Mesothelial cell of epicardium (in vitro differentiated cells): Measurements from ENCODE around the gene FNBP1L. TPM values are rescaled to one million over a fixed set of nuclear protein-coding genes. Genes with fewer than 3 reads are reported as not detected.

Experiments
- DNase-seq, 2 experiments: peaks; one replicate each; pipeline ENCODE4 v3.0.0; 2021; ENCODE audit warnings: low spot score in 2 of 2; ENCODE audit not compliant: unreplicated experiment in 2 of 2
- H3K27ac Mint-ChIP-seq: 2 replicates; pipeline ENCODE4 v1.8.0; 2021; ENCODE audit warnings: mixed read lengths
- H3K27me3 Mint-ChIP-seq: 2 replicates; pipeline ENCODE4 v1.8.0; 2021; ENCODE audit warnings: low read depth, mixed read lengths
- H3K36me3 Mint-ChIP-seq: 2 replicates; pipeline ENCODE4 v1.8.0; 2021; ENCODE audit warnings: mixed read lengths
- H3K4me1 Mint-ChIP-seq: 2 replicates; pipeline ENCODE4 v1.8.0; 2021; ENCODE audit warnings: mixed read lengths
- H3K4me3 Mint-ChIP-seq: 2 replicates; pipeline ENCODE4 v1.8.0; 2021; ENCODE audit warnings: mild to moderate bottlenecking, moderate library complexity, mixed read lengths
- H3K9me3 Mint-ChIP-seq: 2 replicates; pipeline ENCODE4 v1.8.0; 2021; ENCODE audit warnings: mixed read lengths
- total RNA-seq: library from RNA; stranded (reverse); gene quantifications from 3 replicates; pipeline ENCODE4 v1.2.1, GENCODE V29; 2021
- TF ChIP-seq, protein P1 (sequence below): fragments of 200-600 bp; sonication (generic); IDR thresholded peaks from one replicate; pipeline ENCODE4 v1.5.0; 2021; ENCODE audit warnings: antibody characterized with exemption; ENCODE audit not compliant: unreplicated experiment

Gene FNBP1L
- total RNA-seq, 1 donor from 2014 or later = 73.7 TPM

DNA sequence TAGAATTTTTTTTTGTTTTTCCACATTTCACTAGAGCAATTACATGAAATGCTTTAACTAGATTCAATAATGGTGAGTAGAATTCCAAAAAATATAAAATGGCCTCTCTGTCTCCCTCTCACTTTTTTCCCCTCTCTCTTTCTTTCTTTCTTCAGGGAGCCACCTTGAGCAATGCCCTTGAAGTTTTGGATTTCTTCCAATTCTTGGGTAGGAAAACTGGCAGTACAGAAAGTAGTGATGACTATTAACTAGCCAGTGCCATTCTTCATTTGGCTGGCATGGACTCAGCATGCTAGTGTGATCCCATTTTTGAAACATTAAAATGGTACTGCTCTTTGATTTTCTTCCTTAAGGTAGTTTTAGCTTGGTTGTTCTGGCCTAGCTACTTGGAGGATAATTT, 4.5 kb upstream of the FNBP1L start:
- no peaks in the 10 kb centered on the region for H3K9me3 Mint-ChIP-seq
- no peaks in the 10 kb centered on the region for H3K27me3 Mint-ChIP-seq
- H3K4me3 Mint-ChIP-seq = no peak overlapping the region
- no peak overlapping the region for H3K27ac Mint-ChIP-seq
- H3K36me3 Mint-ChIP-seq = no peaks in the 10 kb centered on the region
- H3K4me1 Mint-ChIP-seq = peaks cover 12% of the 10 kb centered on the region
- no peak for DNase-seq
- TF ChIP-seq, protein P1, sequence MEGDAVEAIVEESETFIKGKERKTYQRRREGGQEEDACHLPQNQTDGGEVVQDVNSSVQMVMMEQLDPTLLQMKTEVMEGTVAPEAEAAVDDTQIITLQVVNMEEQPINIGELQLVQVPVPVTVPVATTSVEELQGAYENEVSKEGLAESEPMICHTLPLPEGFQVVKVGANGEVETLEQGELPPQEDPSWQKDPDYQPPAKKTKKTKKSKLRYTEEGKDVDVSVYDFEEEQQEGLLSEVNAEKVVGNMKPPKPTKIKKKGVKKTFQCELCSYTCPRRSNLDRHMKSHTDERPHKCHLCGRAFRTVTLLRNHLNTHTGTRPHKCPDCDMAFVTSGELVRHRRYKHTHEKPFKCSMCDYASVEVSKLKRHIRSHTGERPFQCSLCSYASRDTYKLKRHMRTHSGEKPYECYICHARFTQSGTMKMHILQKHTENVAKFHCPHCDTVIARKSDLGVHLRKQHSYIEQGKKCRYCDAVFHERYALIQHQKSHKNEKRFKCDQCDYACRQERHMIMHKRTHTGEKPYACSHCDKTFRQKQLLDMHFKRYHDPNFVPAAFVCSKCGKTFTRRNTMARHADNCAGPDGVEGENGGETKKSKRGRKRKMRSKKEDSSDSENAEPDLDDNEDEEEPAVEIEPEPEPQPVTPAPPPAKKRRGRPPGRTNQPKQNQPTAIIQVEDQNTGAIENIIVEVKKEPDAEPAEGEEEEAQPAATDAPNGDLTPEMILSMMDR = no peak

DNA sequence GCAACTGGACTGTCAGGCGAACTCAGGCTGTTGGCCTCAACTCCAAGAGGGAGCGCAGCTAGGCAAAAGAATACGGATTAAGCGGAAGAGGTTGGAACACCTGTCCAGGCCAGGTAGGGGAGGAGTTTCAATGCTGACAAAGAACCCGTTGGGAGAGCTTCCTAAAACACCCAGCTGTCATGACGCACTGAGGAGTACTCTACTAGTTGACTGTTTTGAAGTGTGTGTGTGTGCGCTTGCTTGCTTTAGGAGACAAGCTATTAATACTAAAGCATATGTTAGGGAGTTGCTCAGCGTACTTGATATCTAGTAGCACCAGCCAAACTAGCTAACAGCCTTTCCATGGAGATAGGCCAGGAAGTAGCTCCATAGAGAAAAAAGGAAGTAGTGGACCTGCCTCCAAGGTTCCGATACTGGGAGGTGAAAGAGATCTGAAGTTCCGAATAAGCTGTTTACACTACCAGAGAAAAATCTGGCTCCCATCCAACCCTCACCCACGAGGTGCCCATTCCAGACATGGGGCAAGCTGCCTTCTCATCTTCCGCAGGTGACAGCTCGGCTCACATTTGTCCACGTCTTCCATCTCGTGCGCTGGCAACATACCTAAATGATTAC, 974 bp upstream of the FNBP1L start:
- no peak for DNase-seq
- no peaks in the 10 kb centered on the region for H3K27me3 Mint-ChIP-seq
- H3K9me3 Mint-ChIP-seq = no peaks in the 10 kb centered on the region
- TF ChIP-seq, protein P1 = no peak
- peaks cover 28% of the 10 kb centered on the region for H3K4me1 Mint-ChIP-seq
- no peaks in the 10 kb centered on the region for H3K36me3 Mint-ChIP-seq
- H3K27ac Mint-ChIP-seq = peak overlapping the region; percentile 78
- peak overlapping the region; percentile 98 for H3K4me3 Mint-ChIP-seq

DNA sequence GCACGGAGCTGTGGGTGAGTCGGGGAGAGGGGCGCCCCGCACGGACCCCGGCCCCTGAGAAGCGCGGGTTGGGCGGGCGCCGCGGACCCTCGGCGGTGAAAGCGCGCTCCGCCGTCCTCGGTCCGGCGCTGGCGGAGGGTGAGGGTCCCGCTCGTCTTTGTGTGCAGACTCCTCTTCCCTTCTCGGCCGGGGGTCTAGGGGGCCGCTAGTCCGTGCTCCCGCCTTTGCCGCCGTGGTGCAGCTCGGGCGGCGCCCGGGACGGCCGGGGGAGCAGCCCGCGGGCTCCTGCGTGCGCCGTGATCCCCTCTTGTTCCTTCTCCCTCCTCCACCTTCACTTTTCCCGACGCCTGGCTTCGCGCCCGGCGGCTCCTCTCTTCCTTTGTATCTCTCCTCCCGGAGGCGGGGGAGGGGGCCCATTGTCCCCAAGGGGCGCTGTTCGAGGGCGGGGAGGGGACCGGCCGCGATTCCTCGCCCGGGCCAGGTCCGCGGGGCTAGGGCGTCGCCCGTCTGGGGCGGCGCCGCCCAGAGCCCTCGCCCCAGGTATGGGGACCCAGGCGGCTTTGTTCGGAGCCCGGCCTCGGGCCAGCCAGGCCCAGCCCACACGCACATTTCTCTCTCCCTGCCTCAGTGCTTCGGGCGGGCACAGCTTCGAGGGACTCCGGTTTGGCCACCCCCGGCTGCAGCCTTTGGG, 519 bp downstream of the FNBP1L start:
- Mint-ChIP-seq H3K9me3 (no peaks in the 10 kb centered on the region), H3K4me3 (peak overlapping the region; percentile 98), H3K36me3 (no peaks in the 10 kb centered on the region), H3K27me3 (no peaks in the 10 kb centered on the region), H3K27ac (peak overlapping the region; percentile 99), H3K4me1 (peaks cover 39% of the 10 kb centered on the region)
- TF ChIP-seq, protein P1 = no peak
- peak in 1 of 2 experiments; percentile 43 for DNase-seq

DNA sequence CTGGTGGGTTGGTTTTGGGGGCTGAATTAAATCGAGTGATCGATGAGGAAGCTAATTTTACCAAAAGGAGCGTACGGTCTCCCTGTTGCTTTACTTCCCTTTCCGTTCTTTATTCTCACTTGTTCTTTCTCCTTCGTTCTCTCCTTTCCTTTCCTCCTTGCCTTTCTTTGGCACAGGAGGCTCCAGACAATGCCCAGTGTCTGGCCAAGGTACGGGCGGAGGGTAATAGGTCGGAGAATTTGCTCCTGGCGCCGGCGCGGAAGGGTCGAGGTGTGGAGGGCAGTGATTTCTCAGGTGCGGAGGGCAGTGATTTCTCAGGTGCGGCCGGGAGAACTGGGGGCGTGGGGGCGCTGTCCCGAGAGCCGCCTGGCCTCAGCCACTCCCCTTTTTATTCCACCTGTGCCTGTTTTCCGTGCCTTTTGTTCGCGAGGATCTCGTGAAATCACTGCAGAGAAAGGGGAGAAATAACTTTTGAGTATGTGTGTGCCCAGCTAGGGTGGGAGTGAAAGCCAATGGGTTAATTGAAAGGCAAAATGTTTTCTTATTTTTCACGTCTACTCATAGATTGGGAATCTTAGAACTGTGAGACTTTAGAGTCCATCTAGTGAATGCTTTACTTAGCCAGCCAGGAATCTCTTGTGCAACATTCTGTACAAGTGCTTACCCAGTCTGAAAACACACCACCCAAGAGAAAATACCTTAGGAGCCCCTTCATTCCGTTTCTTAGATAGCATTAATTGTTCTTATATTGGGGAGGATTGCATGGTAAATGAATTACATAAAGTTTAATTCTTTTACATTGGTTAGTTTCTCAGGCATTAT, 1.3 kb downstream of the FNBP1L start:
- Mint-ChIP-seq H3K9me3 (no peaks in the 10 kb centered on the region), H3K36me3 (no peaks in the 10 kb centered on the region), H3K4me1 (peaks cover 42% of the 10 kb centered on the region), H3K27me3 (no peaks in the 10 kb centered on the region), H3K27ac (peak overlapping the region; percentile 99), H3K4me3 (peak overlapping the region; percentile 98)
- TF ChIP-seq, protein P1 = no peak
- DNase-seq = peak in 1 of 2 experiments; percentile 55

DNA sequence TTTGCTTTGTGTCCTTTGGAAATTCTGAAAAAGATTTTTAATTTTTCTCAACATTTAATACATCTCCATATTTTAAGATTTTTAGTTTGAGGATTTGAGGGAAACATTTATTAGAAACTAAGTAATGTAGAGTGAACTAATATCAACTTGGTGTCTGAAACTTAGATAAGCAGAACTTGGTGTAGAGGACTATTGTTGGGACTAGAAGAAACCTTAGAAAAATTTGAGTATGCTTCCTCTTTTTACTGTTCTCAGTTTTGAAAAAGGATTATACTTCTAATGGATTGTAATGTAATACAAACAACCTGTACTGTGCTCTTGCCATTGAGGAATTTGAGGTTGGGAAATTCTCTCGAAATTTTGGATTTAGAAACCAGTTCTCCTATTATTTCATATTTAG, 2.4 kb downstream of the FNBP1L start:
- TF ChIP-seq, protein P1 = no peak
- Mint-ChIP-seq H3K9me3 (no peaks in the 10 kb centered on the region), H3K4me3 (peak overlapping the region; percentile 29), H3K27ac (peak overlapping the region; percentile 64), H3K36me3 (no peaks in the 10 kb centered on the region), H3K27me3 (no peaks in the 10 kb centered on the region), H3K4me1 (peaks cover 42% of the 10 kb centered on the region)
- no peak for DNase-seq
